Stimulated activated CD4-positive, alpha-beta T cell treated with anti-CD3 and anti-CD28 coated beads, Interleukin-12 subunit alpha, Interleukin-12 subunit beta, amount 100 ng/mL, for 48 hours (primary cell): ENCODE measurements around the gene DNAI7.

Experiments used
- DNase-seq, 3 donors: peaks; one replicate each; pipeline ENCODE4 v3.0.0-alpha.2; 2020; ENCODE audit warnings: low read depth in 2 of 3, low spot score in 1 of 3

The DNAI7 gene

GRCh38 chr12:25184132-25184531, 10.8 kb downstream of the DNAI7 start:
- DNase-seq: no peak

- DNase-seq: no peak
These were observed 12.2 kb downstream of the DNAI7 start for GRCh38 chr12:25182765-25183164.

GRCh38 chr12:25162866-25163265, 32.1 kb downstream of the DNAI7 start:
- no peak for DNase-seq

GRCh38 chr12:25156061-25156460, 38.9 kb downstream of the DNAI7 start:
- no peak for DNase-seq

GRCh38 chr12:25155022-25155576, 39.9 kb downstream of the DNAI7 start:
- peak in 1 of 3 donors; percentile 22 for DNase-seq

- no peak for DNase-seq
These were observed 42.9 kb downstream of the DNAI7 start for GRCh38 chr12:25152055-25152454.

- no peak for DNase-seq
These were observed 43.5 kb downstream of the DNAI7 start for GRCh38 chr12:25151476-25151875.

- no peak for DNase-seq
These were observed 48.3 kb downstream of the DNAI7 start for GRCh38 chr12:25146686-25147085.

GRCh38 chr12:25135531-25136154, 59.3 kb downstream of the DNAI7 start:
- DNase-seq: peak in 2 of 3 donors; percentile 2 to 3

GRCh38 chr12:25131270-25131669, 63.7 kb downstream of the DNAI7 start:
- DNase-seq: no peak

GRCh38 chr12:25130741-25131188, 64.2 kb downstream of the DNAI7 start:
- DNase-seq: no peak

GRCh38 chr12:25126746-25127145, 68.2 kb downstream of the DNAI7 start:
- DNase-seq: no peak

GRCh38 chr12:25126101-25126500, 68.9 kb downstream of the DNAI7 start:
- no peak for DNase-seq

GRCh38 chr12:25124493-25124892, 70.5 kb downstream of the DNAI7 start:
- DNase-seq: no peak

GRCh38 chr12:25123126-25123525, 71.8 kb downstream of the DNAI7 start:
- DNase-seq: no peak

- no peak for DNase-seq
These were observed 73.0 kb downstream of the DNAI7 start for GRCh38 chr12:25121916-25122315.

GRCh38 chr12:25121110-25121509, 73.8 kb downstream of the DNAI7 start:
- DNase-seq: no peak

- no peak for DNase-seq
These were observed 75.9 kb downstream of the DNAI7 start for GRCh38 chr12:25119020-25119419.

- no peak for DNase-seq
These were observed 79.3 kb downstream of the DNAI7 start for GRCh38 chr12:25115677-25116076.

GRCh38 chr12:25113651-25114050, 81.3 kb downstream of the DNAI7 start:
- DNase-seq: no peak

GRCh38 chr12:25110260-25110659, 84.7 kb downstream of the DNAI7 start:
- no peak for DNase-seq

- no peak for DNase-seq
These were observed 87.0 kb downstream of the DNAI7 start for GRCh38 chr12:25107920-25108319.

GRCh38 chr12:25106818-25107217, 88.1 kb downstream of the DNAI7 start:
- no peak for DNase-seq
